ENCODE measurements around the gene THSD7A. TPM values are rescaled to one million over a fixed set of nuclear protein-coding genes. Genes with fewer than 3 reads are reported as not detected.

THSD7A gene
- total and polyA plus RNA-seq, 4 donors, result 0.15 to 2.7 (median 1.9) TPM

DNA sequence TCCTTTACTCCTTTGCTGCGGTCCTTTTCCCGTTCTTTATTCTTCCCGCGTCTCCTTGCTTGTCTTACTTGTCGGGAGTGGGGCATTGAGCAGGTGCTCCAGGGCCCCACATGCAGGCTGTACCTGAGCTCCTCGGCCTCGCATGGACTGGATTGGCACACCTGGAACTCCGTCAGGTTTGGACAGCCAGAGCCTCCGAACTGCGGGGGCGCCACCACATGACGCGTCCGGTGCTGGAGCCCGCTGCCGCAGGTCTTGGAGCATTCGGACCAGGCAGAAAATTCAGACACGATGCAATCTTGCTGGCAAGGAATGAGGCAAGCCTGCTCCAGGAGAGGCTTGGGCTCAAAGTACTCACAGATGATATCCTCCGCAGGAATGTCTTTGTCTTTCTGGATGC, 195.7 kb downstream of the THSD7A start:
- Histone ChIP-seq H3K4me1 (ENCODE audit: control insufficient read depth in 4 of 4, insufficient read depth in 4 of 4, low read length in 3 of 4) (peaks cover 0 to 4% (median under 1%) of the 10 kb centered on the region in 4 donors), H3K27me3 (ENCODE audit: control insufficient read depth in 4 of 4, insufficient read depth in 4 of 4, low read length in 3 of 4) (no peaks in the 10 kb centered on the region), H3K36me3 (ENCODE audit: control insufficient read depth in 4 of 4, insufficient read depth in 3 of 4, low read depth in 1 of 4, low read length in 3 of 4) (no peaks in the 10 kb centered on the region), H3K9me3 (ENCODE audit: control insufficient read depth in 4 of 4, low read length in 3 of 4) (no peaks in the 10 kb centered on the region), H3K27ac (ENCODE audit: low read depth in 1 of 2, low read length in 2 of 2) (no peak overlapping the region), H3K4me3 (ENCODE audit: low read depth in 1 of 3, low read length in 3 of 3) (no peak overlapping the region), H3K9ac (ENCODE audit: low read depth in 1 of 2, low read length in 2 of 2) (no peak overlapping the region)
- TF ChIP-seq FOXA2 (IDR thresholded peaks at IDR 0.05), result no peak
- TF ChIP-seq, protein P1, sequence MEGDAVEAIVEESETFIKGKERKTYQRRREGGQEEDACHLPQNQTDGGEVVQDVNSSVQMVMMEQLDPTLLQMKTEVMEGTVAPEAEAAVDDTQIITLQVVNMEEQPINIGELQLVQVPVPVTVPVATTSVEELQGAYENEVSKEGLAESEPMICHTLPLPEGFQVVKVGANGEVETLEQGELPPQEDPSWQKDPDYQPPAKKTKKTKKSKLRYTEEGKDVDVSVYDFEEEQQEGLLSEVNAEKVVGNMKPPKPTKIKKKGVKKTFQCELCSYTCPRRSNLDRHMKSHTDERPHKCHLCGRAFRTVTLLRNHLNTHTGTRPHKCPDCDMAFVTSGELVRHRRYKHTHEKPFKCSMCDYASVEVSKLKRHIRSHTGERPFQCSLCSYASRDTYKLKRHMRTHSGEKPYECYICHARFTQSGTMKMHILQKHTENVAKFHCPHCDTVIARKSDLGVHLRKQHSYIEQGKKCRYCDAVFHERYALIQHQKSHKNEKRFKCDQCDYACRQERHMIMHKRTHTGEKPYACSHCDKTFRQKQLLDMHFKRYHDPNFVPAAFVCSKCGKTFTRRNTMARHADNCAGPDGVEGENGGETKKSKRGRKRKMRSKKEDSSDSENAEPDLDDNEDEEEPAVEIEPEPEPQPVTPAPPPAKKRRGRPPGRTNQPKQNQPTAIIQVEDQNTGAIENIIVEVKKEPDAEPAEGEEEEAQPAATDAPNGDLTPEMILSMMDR (IDR thresholded peaks at IDR 0.05; ENCODE audit: low read depth, low read length, missing input control), result no peak
- TF ChIP-seq FOXA1 (IDR thresholded peaks at IDR 0.05), result no peak
- TF ChIP-seq HNF4G (IDR thresholded peaks at IDR 0.05), result no peak
- no peak for TF ChIP-seq GABPA (IDR thresholded peaks at IDR 0.05 in 1 of 2, conservative IDR thresholded peaks at IDR 0.05 in 1 of 2)
- TF ChIP-seq ATF3 (IDR thresholded peaks at IDR 0.05), result no peak
- no peak for TF ChIP-seq SP1 (IDR thresholded peaks at IDR 0.05)
- TF ChIP-seq EGR1 (IDR thresholded peaks at IDR 0.05; ENCODE audit: low read depth in 2 of 2), result no peak
- no peak for TF ChIP-seq REST (IDR thresholded peaks at IDR 0.05)
- no peak for TF ChIP-seq NR2F2 (IDR thresholded peaks at IDR 0.05)
- TF ChIP-seq YY1 (IDR thresholded peaks at IDR 0.05), result no peak
- no peak for TF ChIP-seq RXRA (IDR thresholded peaks at IDR 0.05)
- no peak for TF ChIP-seq JUND (IDR thresholded peaks at IDR 0.05)
- TF ChIP-seq, protein P2, sequence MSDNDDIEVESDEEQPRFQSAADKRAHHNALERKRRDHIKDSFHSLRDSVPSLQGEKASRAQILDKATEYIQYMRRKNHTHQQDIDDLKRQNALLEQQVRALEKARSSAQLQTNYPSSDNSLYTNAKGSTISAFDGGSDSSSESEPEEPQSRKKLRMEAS (IDR thresholded peaks at IDR 0.05), result no peak
- no peak for TF ChIP-seq HNF4A (conservative IDR thresholded peaks at IDR 0.05)
- no peak for DNase-seq (ENCODE audit: low spot score)
- 97% methylated on average over 19 of the region's 19 CpGs for WGBS

DNA sequence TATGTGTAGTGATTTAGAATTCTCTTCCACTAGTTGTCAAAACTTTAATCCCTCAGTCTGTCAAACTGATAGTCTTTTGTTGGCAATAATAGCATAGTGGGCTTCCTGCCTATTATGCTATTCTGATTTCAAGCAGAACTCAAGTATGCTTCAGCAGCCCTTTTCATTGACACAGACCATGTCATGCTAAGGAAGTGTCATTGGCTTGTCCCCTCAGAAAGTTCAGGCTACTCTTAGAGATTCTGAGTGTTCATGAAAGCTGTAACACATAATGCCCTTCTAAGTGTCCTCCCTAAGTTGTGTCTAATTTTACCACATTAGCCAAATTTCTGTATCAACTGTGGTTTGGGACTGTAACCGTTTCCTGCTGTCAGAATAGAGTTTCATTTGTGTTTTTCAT, 198.7 kb downstream of the THSD7A start:
- Histone ChIP-seq H3K9me3 (ENCODE audit: control insufficient read depth in 4 of 4, low read length in 3 of 4) (no peaks in the 10 kb centered on the region), H3K27ac (ENCODE audit: low read depth in 1 of 2, low read length in 2 of 2) (no peak overlapping the region), H3K27me3 (ENCODE audit: control insufficient read depth in 4 of 4, insufficient read depth in 4 of 4, low read length in 3 of 4) (no peaks in the 10 kb centered on the region), H3K4me3 (ENCODE audit: low read depth in 1 of 3, low read length in 3 of 3) (no peak overlapping the region), H3K4me1 (ENCODE audit: control insufficient read depth in 4 of 4, insufficient read depth in 4 of 4, low read length in 3 of 4) (peaks cover 0 to 4% (median under 1%) of the 10 kb centered on the region in 4 donors), H3K36me3 (ENCODE audit: control insufficient read depth in 4 of 4, insufficient read depth in 3 of 4, low read depth in 1 of 4, low read length in 3 of 4) (no peaks in the 10 kb centered on the region), H3K9ac (ENCODE audit: low read depth in 1 of 2, low read length in 2 of 2) (no peak overlapping the region)
- WGBS, result 82% methylated on average over 1 of the region's 1 CpG
- no peak for DNase-seq (ENCODE audit: low spot score)
- TF ChIP-seq TAF1 (conservative IDR thresholded peaks at IDR 0.05) (no peak), SP1 (IDR thresholded peaks at IDR 0.05) (no peak), ATF3 (IDR thresholded peaks at IDR 0.05) (no peak), HNF4A (conservative IDR thresholded peaks at IDR 0.05) (no peak), FOXA2 (IDR thresholded peaks at IDR 0.05) (no peak), GABPA (IDR thresholded peaks at IDR 0.05 in 1 of 2, conservative IDR thresholded peaks at IDR 0.05 in 1 of 2) (no peak), HNF4G (IDR thresholded peaks at IDR 0.05) (no peak), EGR1 (IDR thresholded peaks at IDR 0.05; ENCODE audit: low read depth in 2 of 2) (no peak), NR2F2 (IDR thresholded peaks at IDR 0.05) (no peak), RXRA (IDR thresholded peaks at IDR 0.05) (no peak), RAD21 (IDR thresholded peaks at IDR 0.05) (no peak), YY1 (IDR thresholded peaks at IDR 0.05) (no peak), REST (IDR thresholded peaks at IDR 0.05) (no peak), JUND (IDR thresholded peaks at IDR 0.05) (no peak)
- TF ChIP-seq, protein P3, sequence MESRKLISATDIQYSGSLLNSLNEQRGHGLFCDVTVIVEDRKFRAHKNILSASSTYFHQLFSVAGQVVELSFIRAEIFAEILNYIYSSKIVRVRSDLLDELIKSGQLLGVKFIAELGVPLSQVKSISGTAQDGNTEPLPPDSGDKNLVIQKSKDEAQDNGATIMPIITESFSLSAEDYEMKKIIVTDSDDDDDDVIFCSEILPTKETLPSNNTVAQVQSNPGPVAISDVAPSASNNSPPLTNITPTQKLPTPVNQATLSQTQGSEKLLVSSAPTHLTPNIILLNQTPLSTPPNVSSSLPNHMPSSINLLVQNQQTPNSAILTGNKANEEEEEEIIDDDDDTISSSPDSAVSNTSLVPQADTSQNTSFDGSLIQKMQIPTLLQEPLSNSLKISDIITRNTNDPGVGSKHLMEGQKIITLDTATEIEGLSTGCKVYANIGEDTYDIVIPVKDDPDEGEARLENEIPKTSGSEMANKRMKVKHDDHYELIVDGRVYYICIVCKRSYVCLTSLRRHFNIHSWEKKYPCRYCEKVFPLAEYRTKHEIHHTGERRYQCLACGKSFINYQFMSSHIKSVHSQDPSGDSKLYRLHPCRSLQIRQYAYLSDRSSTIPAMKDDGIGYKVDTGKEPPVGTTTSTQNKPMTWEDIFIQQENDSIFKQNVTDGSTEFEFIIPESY (IDR thresholded peaks at IDR 0.05), result no peak
- TF ChIP-seq, protein P2 (IDR thresholded peaks at IDR 0.05), result no peak

Measured in liver (tissue), 9 donors.